ENCODE results near the gene EDN1.

GRCh38 chr6:12258191-12258590 lies 32.0 kb upstream of the EDN1 start:
- TF ChIP-seq POLR2A (IDR thresholded peaks at IDR 0.05) (no peak), CTCF (IDR thresholded peaks at IDR 0.05) (no peak)

Measured in breast epithelium (tissue), 3 donors.